ENCODE measurements around the gene MOB3B.

MOB3B gene

GRCh38 chr9:27303219-27303618 lies 226.4 kb downstream of the MOB3B start:
- Histone ChIP-seq H3K9me3 (ENCODE audit: control insufficient read depth, insufficient read depth, low read length) (0 out of 2 replicates have a peak, but pooled peaks cover 3% of the 10 kb centered on the region), H3K9ac (ENCODE audit: low read depth, low read length) (no peak overlapping the region), H3K4me1 (ENCODE audit: insufficient read depth, low read length) (peaks cover under 1% of the 10 kb centered on the region; the same call in 1 of the 2 replicates), H3K36me3 (ENCODE audit: insufficient read depth, low read length) (no peaks in the 10 kb centered on the region)

- H3K4me1 ChIP-seq (ENCODE audit: insufficient read depth, low read length) = no peaks in the 10 kb centered on the region
- H3K36me3 ChIP-seq (ENCODE audit: insufficient read depth, low read length) = no peaks in the 10 kb centered on the region
- no peak within 1 kb of the TSS for H3K9ac ChIP-seq (ENCODE audit: low read depth, low read length)
- no peaks in the 10 kb centered on the region for H3K9me3 ChIP-seq (ENCODE audit: control insufficient read depth, insufficient read depth, low read length)
These were observed 232.6 kb downstream of the MOB3B start, which contains the start of gene EQTN for GRCh38 chr9:27297050-27297449. TSS of gene EQTN (minus strand) at chr9:27297150. CDS start at chr9:27297055, 95 bp downstream.

- no peaks in the 10 kb centered on the region for H3K4me1 ChIP-seq (ENCODE audit: insufficient read depth, low read length)
- H3K36me3 ChIP-seq (ENCODE audit: insufficient read depth, low read length) = no peaks in the 10 kb centered on the region
- H3K9me3 ChIP-seq (ENCODE audit: control insufficient read depth, insufficient read depth, low read length) = no peaks in the 10 kb centered on the region
- no peak overlapping the region for H3K9ac ChIP-seq (ENCODE audit: low read depth, low read length)
These were observed 235.6 kb downstream of the MOB3B start for GRCh38 chr9:27293996-27294395.

GRCh38 chr9:27292659-27293405 lies 236.8 kb downstream of the MOB3B start:
- H3K4me1 ChIP-seq (ENCODE audit: insufficient read depth, low read length) = no peaks in the 10 kb centered on the region
- no peaks in the 10 kb centered on the region for H3K36me3 ChIP-seq (ENCODE audit: insufficient read depth, low read length)
- no peaks in the 10 kb centered on the region for H3K9me3 ChIP-seq (ENCODE audit: control insufficient read depth, insufficient read depth, low read length)
- no peak overlapping the region for H3K9ac ChIP-seq (ENCODE audit: low read depth, low read length)

GRCh38 chr9:27291292-27291691 lies 238.3 kb downstream of the MOB3B start:
- Histone ChIP-seq H3K36me3 (ENCODE audit: insufficient read depth, low read length) (no peaks in the 10 kb centered on the region), H3K9me3 (ENCODE audit: control insufficient read depth, insufficient read depth, low read length) (no peaks in the 10 kb centered on the region), H3K9ac (ENCODE audit: low read depth, low read length) (no peak overlapping the region), H3K4me1 (ENCODE audit: insufficient read depth, low read length) (0 out of 2 replicates have a peak, but pooled peaks cover 3% of the 10 kb centered on the region)

- Histone ChIP-seq H3K4me1 (ENCODE audit: insufficient read depth, low read length) (0 out of 2 replicates have a peak, but pooled peaks cover 5% of the 10 kb centered on the region), H3K9ac (ENCODE audit: low read depth, low read length) (no peak overlapping the region), H3K9me3 (ENCODE audit: control insufficient read depth, insufficient read depth, low read length) (no peaks in the 10 kb centered on the region), H3K36me3 (ENCODE audit: insufficient read depth, low read length) (no peaks in the 10 kb centered on the region)
These were observed 247.3 kb downstream of the MOB3B start for GRCh38 chr9:27282269-27282668.

- Histone ChIP-seq H3K9me3 (ENCODE audit: control insufficient read depth, insufficient read depth, low read length) (no peaks in the 10 kb centered on the region), H3K4me1 (ENCODE audit: insufficient read depth, low read length) (0 out of 2 replicates have a peak, but pooled peaks cover 7% of the 10 kb centered on the region), H3K36me3 (ENCODE audit: insufficient read depth, low read length) (no peaks in the 10 kb centered on the region), H3K9ac (ENCODE audit: low read depth, low read length) (no peak overlapping the region)
These were observed 248.8 kb downstream of the MOB3B start for GRCh38 chr9:27280860-27281259.

- no peaks in the 10 kb centered on the region for H3K9me3 ChIP-seq (ENCODE audit: control insufficient read depth, insufficient read depth, low read length)
- H3K9ac ChIP-seq (ENCODE audit: low read depth, low read length) = no peak overlapping the region
These were observed 249.4 kb downstream of the MOB3B start for GRCh38 chr9:27280249-27280648.

GRCh38 chr9:27279611-27280010 lies 250.0 kb downstream of the MOB3B start:
- Histone ChIP-seq H3K9me3 (ENCODE audit: control insufficient read depth, insufficient read depth, low read length) (no peaks in the 10 kb centered on the region), H3K4me1 (ENCODE audit: insufficient read depth, low read length) (0 out of 2 replicates have a peak, but pooled peaks cover 7% of the 10 kb centered on the region), H3K36me3 (ENCODE audit: insufficient read depth, low read length) (no peaks in the 10 kb centered on the region), H3K9ac (ENCODE audit: low read depth, low read length) (no peak overlapping the region)

More at GRCh38 chr9:27280249-27280648, 249.4 kb downstream of the MOB3B start:
- 0 out of 2 replicates have a peak, but pooled peaks cover 7% of the 10 kb centered on the region for H3K4me1 ChIP-seq (ENCODE audit: insufficient read depth, low read length)
- no peaks in the 10 kb centered on the region for H3K36me3 ChIP-seq (ENCODE audit: insufficient read depth, low read length)

- Histone ChIP-seq H3K9ac (ENCODE audit: low read depth, low read length) (no peak overlapping the region), H3K36me3 (ENCODE audit: insufficient read depth, low read length) (no peaks in the 10 kb centered on the region), H3K4me1 (ENCODE audit: insufficient read depth, low read length) (0 out of 2 replicates have a peak, but pooled peaks cover 7% of the 10 kb centered on the region), H3K9me3 (ENCODE audit: control insufficient read depth, insufficient read depth, low read length) (no peaks in the 10 kb centered on the region)
These were observed 251.2 kb downstream of the MOB3B start for GRCh38 chr9:27278374-27278773.

GRCh38 chr9:27276193-27277030 lies 253.2 kb downstream of the MOB3B start:
- Histone ChIP-seq H3K4me1 (ENCODE audit: insufficient read depth, low read length) (0 out of 2 replicates have a peak, but pooled peaks cover 7% of the 10 kb centered on the region), H3K9me3 (ENCODE audit: control insufficient read depth, insufficient read depth, low read length) (no peaks in the 10 kb centered on the region), H3K9ac (ENCODE audit: low read depth, low read length) (no peak overlapping the region), H3K36me3 (ENCODE audit: insufficient read depth, low read length) (no peaks in the 10 kb centered on the region)
